GM18499 (cell line): ENCODE measurements around the gene TMEM135.

ENCODE experiments used
- ATAC-seq: cut with Tn5 transposase; IDR thresholded peaks from one replicate; pipeline ENCODE4 v1.9.1; 2021; ENCODE audit warnings: moderate number of reproducible peaks; ENCODE audit not compliant: insufficient read depth, unreplicated experiment

TMEM135 gene

GRCh38 chr11:87290304-87290922 is 252.7 kb downstream of the TMEM135 start:
- no peak for ATAC-seq

DNA sequence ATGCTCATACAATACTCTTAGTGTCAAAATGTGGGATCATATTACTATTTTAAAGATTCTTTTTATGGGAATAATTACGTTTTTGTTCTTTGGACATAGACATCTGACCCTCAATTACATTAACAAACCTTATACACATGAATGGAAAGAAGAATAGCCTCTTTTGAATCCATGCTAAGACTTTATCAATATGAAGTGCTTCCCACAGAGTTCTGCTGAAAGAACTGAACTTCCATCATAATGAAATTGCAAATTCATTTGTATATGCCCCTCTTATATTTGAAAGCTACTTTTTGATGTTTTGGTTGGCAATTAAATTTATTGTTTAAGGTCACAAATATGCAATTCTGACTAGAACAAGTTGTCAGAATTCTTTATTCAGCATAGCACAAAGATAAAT is 254.9 kb downstream of the TMEM135 start:
- ATAC-seq = no peak

DNA sequence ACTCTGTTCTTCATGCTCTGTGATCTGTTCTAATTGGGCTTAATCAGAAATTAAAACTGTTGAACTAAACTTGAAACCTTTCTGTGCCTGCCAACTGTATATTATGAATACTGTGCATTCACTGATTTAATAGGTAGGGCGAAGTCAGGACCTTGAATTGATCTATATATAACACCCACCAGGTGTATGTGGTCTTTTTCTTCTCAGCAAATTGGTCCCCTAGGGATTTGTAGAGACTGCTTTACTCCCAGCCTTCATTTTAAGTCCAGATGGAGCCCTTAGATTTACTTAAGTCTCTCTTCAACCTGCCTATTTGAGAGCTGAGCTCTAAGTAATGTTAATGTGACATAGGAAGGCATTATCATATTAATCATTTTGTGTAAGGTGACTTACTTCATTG is 257.5 kb downstream of the TMEM135 start:
- no peak for ATAC-seq

DNA sequence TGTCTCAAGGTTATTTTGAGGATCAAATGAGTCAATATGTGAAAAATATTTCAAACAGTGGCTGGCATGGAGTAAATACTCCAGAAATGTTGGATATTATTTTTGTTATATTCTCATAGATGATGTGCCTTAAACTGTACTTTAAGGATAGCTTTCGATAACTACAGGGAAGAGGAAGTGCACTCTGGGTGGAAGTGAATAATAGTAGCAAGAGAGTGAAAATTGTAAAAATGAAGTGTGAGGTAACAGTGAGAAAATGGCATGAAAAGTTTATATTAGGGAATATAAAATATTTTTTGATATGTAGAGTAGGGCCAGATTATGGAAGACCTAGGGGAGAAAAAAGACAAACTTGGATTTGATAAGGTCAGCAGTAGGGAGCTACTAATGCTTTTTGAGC is 258.9 kb downstream of the TMEM135 start:
- no peak for ATAC-seq

GRCh38 chr11:87298155-87298554 is 260.4 kb downstream of the TMEM135 start:
- ATAC-seq = no peak

DNA sequence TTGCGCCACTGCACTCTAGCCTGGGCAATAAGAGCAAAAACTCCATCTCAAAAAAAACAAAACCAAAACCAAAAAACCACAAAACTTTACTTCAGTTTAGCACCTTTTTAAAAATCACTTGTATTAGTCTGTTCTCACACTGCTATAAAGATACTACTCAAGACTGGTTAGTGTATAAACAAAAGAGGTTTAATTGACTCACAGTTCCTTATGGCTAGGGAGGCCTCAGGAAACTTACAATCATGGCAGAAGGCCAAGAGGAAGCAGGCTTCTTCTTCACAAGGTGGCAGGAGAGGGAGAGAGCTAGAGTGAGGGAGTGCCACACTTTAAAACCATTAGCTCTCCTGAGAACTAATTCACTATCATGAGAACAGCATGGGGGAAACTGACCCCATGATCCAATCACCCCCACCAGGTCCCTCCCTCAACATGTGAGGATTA is 261.3 kb downstream of the TMEM135 start:
- no peak for ATAC-seq

DNA sequence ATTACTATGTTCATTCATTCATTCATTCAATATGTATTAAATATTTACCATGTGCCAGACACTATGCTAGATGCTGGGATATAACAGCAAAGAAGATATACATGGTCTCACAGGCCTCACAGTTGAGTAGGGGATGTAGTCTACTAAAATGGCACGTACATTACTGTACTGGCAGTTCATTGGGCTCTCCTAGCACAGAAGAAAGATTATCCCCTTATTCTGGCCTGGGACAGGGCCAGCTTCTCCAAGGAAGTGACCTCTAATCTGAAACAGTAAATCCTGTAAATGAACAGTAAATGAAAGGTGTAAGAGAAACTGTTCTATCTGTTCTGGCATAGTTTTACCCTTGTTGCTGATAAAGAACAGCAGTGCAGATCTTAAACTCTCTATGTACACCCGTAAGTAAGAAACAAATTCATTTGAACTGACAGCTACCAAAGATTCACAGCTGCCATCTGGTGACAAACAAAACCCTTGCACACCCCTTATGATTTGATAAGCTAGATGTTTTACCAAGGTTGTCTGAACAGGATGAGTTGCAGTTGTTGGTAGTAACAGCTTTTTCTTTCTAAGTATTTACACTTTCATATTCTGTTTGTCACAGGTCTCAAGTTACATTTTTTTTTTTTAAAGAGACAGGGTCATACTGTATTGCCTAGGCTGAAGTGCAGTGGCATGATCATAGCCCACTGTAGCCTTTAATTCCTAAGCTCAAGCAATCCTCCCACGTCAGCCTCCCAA is 263.1 kb downstream of the TMEM135 start:
- ATAC-seq = no peak

DNA sequence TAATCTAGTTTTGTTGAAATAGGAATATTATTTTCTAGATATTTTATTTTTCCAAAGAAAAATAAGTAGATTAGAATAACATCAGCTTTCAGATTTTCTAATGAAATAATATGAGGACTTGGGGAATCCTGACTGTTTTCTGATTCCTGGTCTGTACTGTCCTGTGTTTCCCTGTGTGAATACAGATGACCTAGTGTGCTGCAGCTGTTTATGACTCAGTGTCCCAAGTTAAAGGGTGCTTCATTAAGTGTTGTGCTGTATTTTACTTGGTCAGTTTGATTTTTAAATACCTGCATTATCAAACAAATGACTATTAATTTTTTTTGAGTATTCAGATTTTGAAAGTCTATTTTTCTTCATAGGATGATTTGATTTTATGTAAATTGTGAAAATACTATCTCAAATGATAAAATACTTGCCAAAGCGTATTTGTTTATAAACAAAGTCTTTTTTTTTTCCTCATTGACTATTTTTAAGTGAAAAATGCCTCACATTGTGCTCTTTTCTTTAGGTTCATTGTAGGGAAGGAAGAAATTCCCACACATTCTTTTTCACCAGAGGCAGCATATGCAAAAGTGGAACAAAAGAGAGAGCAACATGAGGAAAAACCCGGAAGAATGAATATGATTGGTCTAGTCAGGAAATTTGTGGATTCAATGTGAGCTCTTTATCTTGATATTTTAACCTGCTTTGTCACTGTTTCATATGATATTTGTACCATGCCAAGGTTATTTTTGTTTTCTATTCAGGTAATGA is 264.2 kb downstream of the TMEM135 start:
- ATAC-seq = no peak

DNA sequence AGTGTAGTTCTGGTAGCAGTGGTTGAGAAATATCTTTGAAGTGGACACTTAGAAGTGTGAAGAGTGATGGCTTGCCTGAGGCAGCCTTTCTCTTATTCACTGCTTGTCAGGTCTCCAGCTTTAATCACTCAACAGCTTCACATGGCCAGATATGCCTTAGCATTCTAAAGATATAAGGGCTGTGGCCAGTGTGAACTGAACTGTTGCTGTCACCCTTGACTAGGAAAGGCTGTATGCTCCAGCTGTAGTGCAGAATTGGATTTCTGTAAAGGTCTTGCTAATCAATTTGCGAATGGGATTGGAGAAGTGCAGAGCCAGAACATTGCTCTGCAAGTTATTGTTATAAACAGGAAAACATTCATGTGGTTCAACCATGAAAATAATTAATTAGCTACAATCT is 266.7 kb downstream of the TMEM135 start:
- no peak for ATAC-seq

DNA sequence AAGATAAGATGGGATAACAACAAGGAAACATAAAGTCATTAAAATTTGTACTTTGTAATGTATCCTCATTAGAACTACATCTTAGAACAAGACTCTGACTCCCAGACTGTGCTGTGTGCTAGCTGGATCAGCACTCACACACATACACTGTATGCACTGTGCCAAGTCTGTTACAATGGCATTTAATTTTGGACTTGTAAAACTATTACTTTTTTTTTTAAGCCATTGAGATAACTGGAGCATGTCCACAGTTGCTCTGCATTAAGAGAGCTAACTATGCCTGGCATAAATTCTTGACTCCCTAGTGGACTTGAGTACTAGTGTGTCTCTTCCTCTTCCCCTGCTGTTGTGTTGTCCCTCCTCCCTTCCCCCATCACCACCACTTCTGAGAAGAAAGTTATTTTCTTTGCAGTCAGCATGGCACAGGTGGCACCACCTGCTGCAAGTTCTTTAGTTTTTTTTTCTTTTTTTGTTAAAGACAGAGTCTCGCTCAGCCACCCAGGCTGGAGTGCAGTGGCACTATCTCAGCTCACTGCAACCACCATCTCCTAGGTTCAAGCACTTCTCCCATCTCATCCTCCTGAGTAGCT is 268.6 kb downstream of the TMEM135 start:
- no peak for ATAC-seq

DNA sequence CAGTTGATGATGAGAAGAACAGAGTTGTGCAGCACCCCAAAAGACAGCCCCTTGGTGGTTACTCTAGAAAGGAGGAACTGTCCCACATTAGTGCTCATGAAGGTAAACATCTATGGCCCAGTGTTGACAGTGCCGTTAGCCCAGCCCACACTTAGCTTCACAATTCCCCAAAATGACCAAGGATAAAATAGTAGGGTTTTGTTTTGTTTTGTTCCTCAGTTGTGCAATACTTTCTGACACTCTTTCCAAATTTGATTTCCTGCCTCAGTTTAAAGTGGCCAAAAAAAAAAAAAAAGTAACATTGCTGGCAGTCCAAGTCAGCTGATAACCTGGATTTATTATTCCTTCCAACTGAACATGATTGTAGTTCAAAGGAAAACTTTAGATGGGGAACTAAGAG is 269.4 kb downstream of the TMEM135 start:
- no peak for ATAC-seq

DNA sequence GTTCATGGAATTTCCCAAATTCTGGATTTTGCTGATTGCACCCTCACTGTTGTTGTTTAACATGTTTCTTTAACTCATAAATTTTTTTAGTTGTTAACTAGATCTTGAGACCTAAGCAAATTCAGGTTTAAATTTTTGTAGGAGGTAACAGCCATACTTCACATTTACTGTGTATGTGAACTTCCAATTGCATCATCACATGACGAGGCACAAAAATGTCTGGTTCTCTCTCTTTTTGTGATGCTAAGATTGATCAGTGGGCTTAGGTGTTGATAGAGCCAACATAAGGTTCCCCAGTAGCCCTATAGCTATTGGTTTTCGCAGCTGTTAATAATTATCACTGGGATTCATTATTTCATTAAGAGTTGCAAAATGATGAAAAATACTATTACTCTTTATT is 277.5 kb downstream of the TMEM135 start:
- ATAC-seq = no peak

GRCh38 chr11:87316491-87316890 is 278.8 kb downstream of the TMEM135 start:
- ATAC-seq = no peak

GRCh38 chr11:87317441-87317840 is 279.7 kb downstream of the TMEM135 start:
- no peak for ATAC-seq

- no peak for ATAC-seq
Observed at GRCh38 chr11:87320123-87320522, 282.4 kb downstream of the TMEM135 start.

GRCh38 chr11:87322568-87322967 is 284.8 kb downstream of the TMEM135 start:
- ATAC-seq = no peak

DNA sequence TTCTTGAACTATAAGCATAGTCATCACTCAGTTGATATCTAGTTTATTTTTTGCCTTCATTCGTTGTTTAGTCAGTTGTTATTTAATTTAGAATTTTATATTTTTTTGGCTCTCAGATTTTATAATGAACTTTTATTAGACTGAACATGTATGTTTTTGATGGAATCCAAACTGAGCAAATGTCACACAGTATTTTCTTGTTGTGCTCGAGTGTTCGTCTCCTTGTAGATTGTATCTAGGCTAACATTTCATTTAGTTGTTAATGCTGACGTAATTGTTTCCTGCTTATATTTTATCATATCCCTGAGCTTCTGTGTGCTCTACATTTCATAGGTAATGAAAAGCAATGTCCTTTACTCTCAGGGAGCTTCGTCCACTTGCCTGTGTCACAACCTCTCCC is 286.2 kb downstream of the TMEM135 start:
- ATAC-seq = no peak

DNA sequence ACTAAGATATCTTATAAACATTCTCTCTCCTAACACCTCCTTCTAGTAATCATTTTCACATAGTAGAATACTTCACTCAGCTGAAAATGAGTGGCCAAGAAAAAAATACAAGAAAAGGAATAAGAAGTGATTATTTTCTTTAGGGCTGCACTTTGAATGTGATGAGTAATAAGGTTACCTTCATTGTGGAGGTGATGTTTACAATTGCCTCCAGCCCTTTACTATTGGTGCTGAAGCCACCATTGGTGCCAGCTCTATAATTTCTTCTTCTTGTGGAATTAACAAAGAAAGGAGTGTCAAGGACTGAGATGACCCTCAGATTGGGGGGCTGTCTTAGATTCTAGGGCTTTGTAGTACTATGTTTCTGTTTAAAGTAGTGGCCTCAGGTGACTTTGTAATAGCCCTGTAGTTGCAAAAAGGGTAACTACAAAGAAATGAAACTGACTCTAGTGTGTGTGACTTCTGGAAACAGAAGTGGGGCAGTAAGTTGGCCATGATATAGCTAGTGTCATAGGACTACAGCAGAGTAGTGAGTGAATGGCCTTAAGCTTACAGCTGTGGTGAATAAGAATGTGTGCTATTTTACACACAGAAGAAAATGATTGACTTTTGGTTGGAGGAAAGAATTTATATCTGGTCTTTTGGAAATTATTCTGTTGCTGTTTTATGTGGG is 287.2 kb downstream of the TMEM135 start:
- ATAC-seq = no peak

DNA sequence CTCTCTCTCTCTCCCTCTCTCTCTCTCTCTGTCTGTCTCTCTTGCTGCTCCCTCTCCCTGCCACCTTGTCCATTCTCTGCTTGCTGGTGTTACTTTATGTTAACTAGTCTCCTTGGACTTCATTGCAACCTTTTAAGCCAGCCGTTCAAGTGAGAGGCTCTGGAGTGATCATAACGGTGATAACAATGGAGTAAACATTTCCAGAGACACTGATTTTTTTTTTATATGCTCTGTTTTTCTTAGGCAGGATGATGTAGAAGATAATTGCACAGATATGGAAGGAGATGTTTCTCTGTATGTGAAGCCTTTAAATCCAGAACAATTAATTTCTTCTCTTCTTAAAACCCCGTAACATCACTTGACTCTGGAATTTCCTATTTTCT is 287.7 kb downstream of the TMEM135 start:
- no peak for ATAC-seq

DNA sequence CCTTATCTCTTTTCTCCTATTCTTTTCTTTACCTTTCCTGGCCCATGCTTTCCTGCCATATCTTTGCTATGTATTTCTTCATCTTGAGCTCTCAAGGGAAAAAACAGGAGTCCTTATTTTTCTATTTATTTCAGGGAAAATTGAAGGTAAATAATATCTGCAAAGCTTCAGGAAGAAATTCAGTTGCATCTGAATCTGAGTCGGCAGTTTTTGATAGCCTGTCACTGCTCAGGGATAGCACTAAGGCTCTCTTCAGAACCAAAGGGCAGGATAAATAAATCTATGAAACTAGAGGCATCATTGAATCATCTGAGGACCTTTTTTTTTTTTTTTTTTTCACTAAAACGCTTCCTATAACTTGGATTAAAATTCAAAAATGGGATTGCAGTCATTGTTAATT is 288.9 kb downstream of the TMEM135 start:
- no peak for ATAC-seq

- no peak for ATAC-seq
Observed at GRCh38 chr11:87329172-87329571, 291.4 kb downstream of the TMEM135 start.
